AG09309 (cell line): Measurements from ENCODE around the gene APOLD1.

Experiments used
- DNase-seq: peaks from one replicate; pipeline ENCODE4 v3.0.0-alpha.2; 2010; ENCODE audit warnings: low read depth
- H3K4me3 ChIP-seq: 2 replicates; pipeline ENCODE4 v1.5.1; 2011; ENCODE audit warnings: mild to moderate bottlenecking, low read depth, low read length, moderate library complexity; ENCODE audit not compliant: control insufficient read depth
- CTCF ChIP-seq: IDR thresholded peaks from 2 replicates; pipeline ENCODE4 v1.5.1; 2011; ENCODE audit warnings: mild to moderate bottlenecking, low read depth, low read length, inconsistent platforms; ENCODE audit not compliant: insufficient read depth, control insufficient read depth; ENCODE audit errors: missing control alignments

The APOLD1 gene

GRCh38 chr12:12811343-12811742 is 25.9 kb downstream of the APOLD1 start:
- no peak for TF ChIP-seq CTCF
- no peak overlapping the region for H3K4me3 ChIP-seq
- no peak for DNase-seq

- no peak for DNase-seq
- TF ChIP-seq CTCF = peak; percentile 7
- H3K4me3 ChIP-seq = no peak overlapping the region
Observed at GRCh38 chr12:12812174-12812573, 26.7 kb downstream of the APOLD1 start.

- no peak for DNase-seq
- no peak for TF ChIP-seq CTCF
- H3K4me3 ChIP-seq = no peak overlapping the region
Observed at GRCh38 chr12:12812618-12813119, 27.2 kb downstream of the APOLD1 start.

- DNase-seq = peak; percentile 46
- TF ChIP-seq CTCF = peak; percentile 94
Observed at GRCh38 chr12:12813120-12814101, 28.0 kb downstream of the APOLD1 start, which contains the start of gene DDX47. Gene DDX47, plus strand, starts transcription at chr12:12813346. Its CDS starts 22 bp downstream, at chr12:12813368.

GRCh38 chr12:12817616-12818015 is 32.2 kb downstream of the APOLD1 start:
- TF ChIP-seq CTCF = no peak
- H3K4me3 ChIP-seq = no peak overlapping the region
- DNase-seq = no peak

More at GRCh38 chr12:12813120-12814101, 28.0 kb downstream of the APOLD1 start, which contains the start of gene DDX47:
- peak within 1 kb of the TSS; percentile 97 for H3K4me3 ChIP-seq

GRCh38 chr12:12818701-12819100 is 33.2 kb downstream of the APOLD1 start:
- no peak overlapping the region for H3K4me3 ChIP-seq

More at GRCh38 chr12:12818701-12819100, 33.2 kb downstream of the APOLD1 start:
- TF ChIP-seq CTCF = no peak
- DNase-seq = no peak
